Progenitor cell of endocrine pancreas (in vitro differentiated cells): ENCODE results near the gene SLC39A9. TPM values are rescaled to one million over a fixed set of nuclear protein-coding genes. Genes with fewer than 3 reads are reported as not detected.

Experiments
- DNase-seq: peaks from one replicate; pipeline ENCODE4 v3.0.0; 2021; ENCODE audit warnings: low spot score; ENCODE audit not compliant: unreplicated experiment
- H3K27ac Mint-ChIP-seq: 2 replicates; pipeline ENCODE4 v1.8.0; 2021; ENCODE audit warnings: mild to moderate bottlenecking, moderate library complexity, mixed read lengths
- H3K27me3 Mint-ChIP-seq: 2 replicates; pipeline ENCODE4 v1.8.0; 2021; ENCODE audit warnings: mixed read lengths
- H3K36me3 Mint-ChIP-seq: 2 replicates; pipeline ENCODE4 v1.8.0; 2022; ENCODE audit warnings: mixed read lengths; ENCODE audit not compliant: insufficient read depth
- H3K4me1 Mint-ChIP-seq: 2 replicates; pipeline ENCODE4 v1.8.0; 2021; ENCODE audit warnings: low read depth, mixed read lengths
- H3K4me3 Mint-ChIP-seq: 2 replicates; pipeline ENCODE4 v1.8.0; 2021; ENCODE audit warnings: low read depth, mild to moderate bottlenecking, moderate library complexity, mixed read lengths
- H3K9me3 Mint-ChIP-seq: 2 replicates; pipeline ENCODE4 v1.8.0; 2021; ENCODE audit warnings: low read depth, mixed read lengths
- total RNA-seq: library from RNA; stranded (reverse); gene quantifications from 2 replicates; pipeline ENCODE4 v1.2.1, GENCODE V29; 2021
- TF ChIP-seq, protein P1 (sequence below): fragments of 200-600 bp; sonication (generic); IDR thresholded peaks from one replicate; pipeline ENCODE4 v1.5.0; 2021; ENCODE audit warnings: antibody characterized with exemption, mild to moderate bottlenecking; ENCODE audit not compliant: unreplicated experiment

Gene SLC39A9
- total RNA-seq, 1 donor from 2014 or later: 62.2 TPM

DNA sequence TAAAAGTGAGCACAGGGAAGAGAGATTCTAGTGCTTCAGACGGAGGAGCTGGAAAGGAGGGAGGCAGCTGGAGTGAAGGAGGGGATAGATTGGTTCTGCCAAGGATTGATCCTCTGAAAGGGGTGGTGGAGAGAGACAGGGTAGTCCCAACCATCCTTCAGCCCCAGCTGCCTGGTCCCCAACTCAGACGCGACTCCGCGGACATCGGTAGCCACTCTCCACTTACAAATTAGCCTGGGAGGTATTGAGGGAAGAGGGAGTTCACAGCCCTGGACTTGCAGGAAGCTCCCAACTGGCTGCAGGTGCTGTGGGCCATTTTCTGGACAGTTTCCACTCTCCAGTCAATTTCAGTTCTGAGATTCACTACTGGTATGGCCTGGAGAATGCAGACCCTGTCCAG, 87.2 kb downstream of the SLC39A9 start:
- no peak for DNase-seq
- H3K27ac Mint-ChIP-seq: no peak overlapping the region
- H3K27me3 Mint-ChIP-seq: peaks cover 75% of the 10 kb centered on the region
- TF ChIP-seq, protein P1, sequence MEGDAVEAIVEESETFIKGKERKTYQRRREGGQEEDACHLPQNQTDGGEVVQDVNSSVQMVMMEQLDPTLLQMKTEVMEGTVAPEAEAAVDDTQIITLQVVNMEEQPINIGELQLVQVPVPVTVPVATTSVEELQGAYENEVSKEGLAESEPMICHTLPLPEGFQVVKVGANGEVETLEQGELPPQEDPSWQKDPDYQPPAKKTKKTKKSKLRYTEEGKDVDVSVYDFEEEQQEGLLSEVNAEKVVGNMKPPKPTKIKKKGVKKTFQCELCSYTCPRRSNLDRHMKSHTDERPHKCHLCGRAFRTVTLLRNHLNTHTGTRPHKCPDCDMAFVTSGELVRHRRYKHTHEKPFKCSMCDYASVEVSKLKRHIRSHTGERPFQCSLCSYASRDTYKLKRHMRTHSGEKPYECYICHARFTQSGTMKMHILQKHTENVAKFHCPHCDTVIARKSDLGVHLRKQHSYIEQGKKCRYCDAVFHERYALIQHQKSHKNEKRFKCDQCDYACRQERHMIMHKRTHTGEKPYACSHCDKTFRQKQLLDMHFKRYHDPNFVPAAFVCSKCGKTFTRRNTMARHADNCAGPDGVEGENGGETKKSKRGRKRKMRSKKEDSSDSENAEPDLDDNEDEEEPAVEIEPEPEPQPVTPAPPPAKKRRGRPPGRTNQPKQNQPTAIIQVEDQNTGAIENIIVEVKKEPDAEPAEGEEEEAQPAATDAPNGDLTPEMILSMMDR: no peak
- H3K9me3 Mint-ChIP-seq: no peaks in the 10 kb centered on the region
- H3K4me3 Mint-ChIP-seq: no peak overlapping the region
- H3K4me1 Mint-ChIP-seq: peaks cover 3% of the 10 kb centered on the region
- H3K36me3 Mint-ChIP-seq: no peaks in the 10 kb centered on the region

DNA sequence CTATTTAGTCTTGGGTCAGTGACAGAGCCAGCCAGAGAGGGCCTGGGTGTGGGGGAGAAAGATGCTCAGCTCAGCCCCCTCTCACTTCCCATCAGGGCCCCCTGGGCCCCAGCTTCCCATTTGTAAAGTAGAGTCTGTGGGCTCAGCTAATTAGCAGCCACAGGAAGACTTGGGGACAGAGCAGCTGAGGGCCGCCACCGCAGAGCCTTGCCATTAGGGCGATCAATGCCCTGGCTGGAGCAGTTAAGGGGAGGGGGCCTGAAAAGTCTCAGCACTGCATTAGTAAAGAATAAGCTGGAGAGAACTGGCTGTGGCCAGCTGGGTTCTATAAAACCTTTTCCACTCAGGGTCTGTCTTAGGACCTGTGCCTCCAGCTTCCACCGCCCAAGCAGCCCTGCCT, 88.7 kb downstream of the SLC39A9 start:
- Mint-ChIP-seq H3K27ac (no peak overlapping the region), H3K9me3 (no peaks in the 10 kb centered on the region), H3K4me3 (no peak overlapping the region), H3K36me3 (no peaks in the 10 kb centered on the region), H3K27me3 (peaks cover 67% of the 10 kb centered on the region), H3K4me1 (peaks cover 3% of the 10 kb centered on the region)
- no peak for DNase-seq
- TF ChIP-seq, protein P1: no peak

DNA sequence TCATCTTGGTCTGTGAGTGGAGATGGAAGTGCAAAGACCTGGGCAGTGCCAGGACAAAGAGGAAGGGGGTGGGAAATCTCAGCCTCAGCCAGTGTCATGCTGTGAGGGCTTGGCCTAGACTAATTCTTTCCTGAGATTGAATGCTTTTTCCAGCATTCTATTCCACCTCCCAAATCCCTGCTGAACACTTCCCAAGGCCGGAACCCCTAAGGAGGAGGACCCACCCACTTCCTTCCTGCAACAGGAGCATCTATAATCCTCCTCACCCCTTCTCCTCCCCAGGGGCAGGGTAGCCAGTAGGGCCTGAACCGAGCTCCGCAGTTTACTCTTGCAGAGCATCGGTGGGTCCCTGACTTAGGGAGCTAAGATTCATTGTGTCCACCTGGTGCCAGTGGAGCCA, 89.3 kb downstream of the SLC39A9 start:
- TF ChIP-seq, protein P1: no peak
- H3K36me3 Mint-ChIP-seq: no peaks in the 10 kb centered on the region
- H3K9me3 Mint-ChIP-seq: no peaks in the 10 kb centered on the region
- H3K4me1 Mint-ChIP-seq: peaks cover 3% of the 10 kb centered on the region
- no peak for DNase-seq
- H3K27ac Mint-ChIP-seq: no peak overlapping the region
- H3K4me3 Mint-ChIP-seq: no peak overlapping the region
- peaks cover 64% of the 10 kb centered on the region for H3K27me3 Mint-ChIP-seq

DNA sequence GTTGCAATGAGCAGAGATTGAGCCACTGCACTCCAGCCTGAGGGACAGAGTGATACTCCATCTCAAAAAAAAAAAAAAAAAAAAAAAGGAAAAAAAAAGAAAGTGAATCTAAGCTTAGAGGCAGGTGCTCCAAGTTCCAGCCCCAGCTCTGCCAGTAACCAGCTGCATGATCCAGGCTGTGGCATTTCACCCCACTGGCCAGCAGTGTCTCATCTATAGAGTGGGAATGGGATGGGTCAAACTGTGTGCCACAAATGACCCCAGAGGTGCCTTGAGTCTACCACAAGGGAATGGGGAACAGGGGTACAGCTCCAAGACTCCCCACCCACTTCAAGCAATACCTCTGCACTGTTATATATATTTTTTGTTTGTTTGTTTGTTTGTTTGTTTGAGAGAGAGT, 91.0 kb downstream of the SLC39A9 start:
- TF ChIP-seq, protein P1: no peak
- no peak overlapping the region for H3K4me3 Mint-ChIP-seq
- DNase-seq: no peak
- H3K4me1 Mint-ChIP-seq: no peaks in the 10 kb centered on the region
- H3K36me3 Mint-ChIP-seq: no peaks in the 10 kb centered on the region
- peaks cover 51% of the 10 kb centered on the region for H3K27me3 Mint-ChIP-seq
- H3K27ac Mint-ChIP-seq: no peak overlapping the region
- H3K9me3 Mint-ChIP-seq: no peaks in the 10 kb centered on the region

DNA sequence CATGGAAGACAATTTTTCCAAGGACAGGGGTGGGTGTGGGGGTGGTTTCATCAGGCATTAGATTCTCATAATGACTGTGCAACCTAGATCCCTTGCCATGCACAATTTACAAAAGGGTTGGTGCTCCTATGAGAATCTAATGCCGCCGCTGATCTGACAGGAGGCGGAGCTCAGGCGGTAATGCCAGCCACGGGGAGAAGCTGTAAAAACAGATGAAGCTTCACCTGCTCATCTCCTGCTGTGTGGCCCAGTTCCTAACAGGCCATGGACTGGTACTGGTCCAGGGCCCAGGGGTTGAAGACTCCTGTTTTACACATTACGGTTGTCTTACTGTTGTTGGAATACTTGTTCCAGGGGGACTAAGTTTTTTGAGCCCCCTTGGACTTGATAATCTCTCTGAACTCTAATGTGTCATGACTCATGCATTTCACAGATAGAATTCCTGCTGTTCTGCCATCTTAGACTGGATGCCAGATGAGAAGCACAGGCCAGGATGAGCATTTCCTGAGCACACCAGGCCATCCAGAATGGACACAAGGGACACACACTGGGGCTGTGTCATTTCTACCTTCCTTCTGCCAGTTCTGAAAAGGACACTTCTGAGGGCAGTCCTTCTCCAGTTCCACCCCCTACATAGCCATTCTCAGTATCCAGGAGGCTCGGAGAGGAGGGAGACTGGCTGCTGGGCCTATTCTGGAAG, 91.9 kb downstream of the SLC39A9 start:
- peaks cover 47% of the 10 kb centered on the region for H3K27me3 Mint-ChIP-seq
- H3K4me1 Mint-ChIP-seq: no peaks in the 10 kb centered on the region
- TF ChIP-seq, protein P1: no peak
- H3K36me3 Mint-ChIP-seq: no peaks in the 10 kb centered on the region
- no peaks in the 10 kb centered on the region for H3K9me3 Mint-ChIP-seq
- no peak overlapping the region for H3K27ac Mint-ChIP-seq
- DNase-seq: no peak
- no peak overlapping the region for H3K4me3 Mint-ChIP-seq
